C4-2B (cell line): ENCODE results near the gene GPBAR1.

ENCODE experiments used
- CTCF ChIP-seq: fragments of 450-650 bp; conservative IDR thresholded peaks from 2 replicates; pipeline ENCODE4 v1.5.1; 2017; ENCODE audit warnings: mild to moderate bottlenecking
- ZFX ChIP-seq: fragments of 450-650 bp; IDR thresholded peaks from 2 replicates; pipeline ENCODE4 v1.6.1; 2017

- TF ChIP-seq CTCF (no peak), ZFX (no peak)
Observed at GRCh38 chr2:218260166-218260565, 649 bp upstream of the GPBAR1 start.
